Measurements from ENCODE around the gene OR2V1.

DNA sequence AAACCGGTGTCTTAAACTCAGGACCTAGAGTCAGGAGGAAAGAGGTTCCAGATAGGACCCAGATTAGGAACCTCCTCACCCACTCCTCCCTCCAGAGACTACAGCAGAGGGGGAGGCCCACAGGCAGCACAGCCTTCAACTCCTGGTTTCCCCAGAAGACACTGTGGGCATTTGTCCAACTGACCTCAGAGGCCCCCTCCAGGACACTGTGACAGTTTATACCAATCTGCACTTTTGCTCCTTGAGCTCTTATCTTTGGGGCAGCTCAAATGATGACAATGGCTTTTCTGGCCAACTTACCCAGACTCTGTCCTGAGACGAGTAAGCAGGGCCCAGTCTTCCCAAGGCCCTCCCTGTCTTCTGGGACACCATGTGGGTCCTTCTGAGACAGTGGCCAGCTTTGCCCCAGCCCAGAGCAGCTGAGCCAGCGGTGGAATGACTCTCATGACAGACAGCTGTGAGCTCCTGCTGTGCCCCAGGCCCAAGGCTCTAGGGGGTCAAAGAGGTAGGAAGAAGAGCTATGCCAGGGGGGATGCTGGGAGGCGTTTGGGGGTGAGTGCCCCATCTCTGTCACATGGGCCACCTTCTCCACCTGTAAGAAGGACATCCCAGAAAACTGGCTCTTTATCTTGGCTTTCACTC lies 30.7 kb upstream of the OR2V1 start:
- TF ChIP-seq, protein P1, sequence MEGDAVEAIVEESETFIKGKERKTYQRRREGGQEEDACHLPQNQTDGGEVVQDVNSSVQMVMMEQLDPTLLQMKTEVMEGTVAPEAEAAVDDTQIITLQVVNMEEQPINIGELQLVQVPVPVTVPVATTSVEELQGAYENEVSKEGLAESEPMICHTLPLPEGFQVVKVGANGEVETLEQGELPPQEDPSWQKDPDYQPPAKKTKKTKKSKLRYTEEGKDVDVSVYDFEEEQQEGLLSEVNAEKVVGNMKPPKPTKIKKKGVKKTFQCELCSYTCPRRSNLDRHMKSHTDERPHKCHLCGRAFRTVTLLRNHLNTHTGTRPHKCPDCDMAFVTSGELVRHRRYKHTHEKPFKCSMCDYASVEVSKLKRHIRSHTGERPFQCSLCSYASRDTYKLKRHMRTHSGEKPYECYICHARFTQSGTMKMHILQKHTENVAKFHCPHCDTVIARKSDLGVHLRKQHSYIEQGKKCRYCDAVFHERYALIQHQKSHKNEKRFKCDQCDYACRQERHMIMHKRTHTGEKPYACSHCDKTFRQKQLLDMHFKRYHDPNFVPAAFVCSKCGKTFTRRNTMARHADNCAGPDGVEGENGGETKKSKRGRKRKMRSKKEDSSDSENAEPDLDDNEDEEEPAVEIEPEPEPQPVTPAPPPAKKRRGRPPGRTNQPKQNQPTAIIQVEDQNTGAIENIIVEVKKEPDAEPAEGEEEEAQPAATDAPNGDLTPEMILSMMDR (optimal IDR thresholded peaks at IDR 0.05 in 1 of 3, IDR thresholded peaks at IDR 0.05 in 1 of 3, conservative IDR thresholded peaks at IDR 0.05 in 1 of 3; ENCODE audit: extremely low read depth in 1 of 3, insufficient read depth in 2 of 3, low read length in 3 of 3): no peak
- TF ChIP-seq EZH2 (IDR thresholded peaks at IDR 0.05; ENCODE audit: low read length): no peak

All from keratinocyte (primary cell).